Fibroblast of lung (primary cell): Measurements from ENCODE around the gene SEC14L2.

Source experiments
- EZH2 ChIP-seq: IDR thresholded peaks from 2 replicates; pipeline ENCODE4 v1.5.1; 2012; ENCODE audit warnings: low read length, control low read depth, mild to moderate bottlenecking; ENCODE audit errors: missing control alignments
- TF ChIP-seq, protein P1 (sequence below), 2 donors: IDR thresholded peaks in 1 of 2; conservative IDR thresholded peaks in 1 of 2; 1 replicate in 1 of 2; 2 replicates in 1 of 2; pipeline ENCODE4 v1.5.1; 2011 to 2012; ENCODE audit warnings: low read length in 2 of 2, control low read depth in 1 of 2, inconsistent platforms in 1 of 2, low read depth in 1 of 2, mild to moderate bottlenecking in 1 of 2

DNA sequence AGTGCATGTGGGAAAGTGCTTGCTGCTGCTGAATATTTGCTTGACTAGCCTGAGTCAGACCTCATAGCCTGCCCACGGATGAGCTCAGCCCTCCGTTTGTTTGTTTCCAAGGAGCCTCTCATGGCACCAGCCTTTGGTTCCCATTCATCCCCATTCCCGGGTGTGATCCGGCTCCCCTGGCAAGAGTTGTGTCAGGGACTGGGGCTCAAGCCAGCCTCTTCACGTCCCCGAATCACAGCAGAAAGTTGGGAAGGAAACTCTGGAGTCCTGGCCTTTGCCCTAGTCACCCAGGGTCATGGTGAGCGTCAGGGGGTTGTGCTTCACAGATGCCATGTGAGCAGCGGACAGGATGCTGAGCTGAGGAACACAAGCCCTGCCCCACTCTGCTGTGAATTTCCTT is 61.2 kb downstream of the SEC14L2 start:
- TF ChIP-seq, protein P1, sequence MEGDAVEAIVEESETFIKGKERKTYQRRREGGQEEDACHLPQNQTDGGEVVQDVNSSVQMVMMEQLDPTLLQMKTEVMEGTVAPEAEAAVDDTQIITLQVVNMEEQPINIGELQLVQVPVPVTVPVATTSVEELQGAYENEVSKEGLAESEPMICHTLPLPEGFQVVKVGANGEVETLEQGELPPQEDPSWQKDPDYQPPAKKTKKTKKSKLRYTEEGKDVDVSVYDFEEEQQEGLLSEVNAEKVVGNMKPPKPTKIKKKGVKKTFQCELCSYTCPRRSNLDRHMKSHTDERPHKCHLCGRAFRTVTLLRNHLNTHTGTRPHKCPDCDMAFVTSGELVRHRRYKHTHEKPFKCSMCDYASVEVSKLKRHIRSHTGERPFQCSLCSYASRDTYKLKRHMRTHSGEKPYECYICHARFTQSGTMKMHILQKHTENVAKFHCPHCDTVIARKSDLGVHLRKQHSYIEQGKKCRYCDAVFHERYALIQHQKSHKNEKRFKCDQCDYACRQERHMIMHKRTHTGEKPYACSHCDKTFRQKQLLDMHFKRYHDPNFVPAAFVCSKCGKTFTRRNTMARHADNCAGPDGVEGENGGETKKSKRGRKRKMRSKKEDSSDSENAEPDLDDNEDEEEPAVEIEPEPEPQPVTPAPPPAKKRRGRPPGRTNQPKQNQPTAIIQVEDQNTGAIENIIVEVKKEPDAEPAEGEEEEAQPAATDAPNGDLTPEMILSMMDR (conservative IDR thresholded peaks at IDR 0.05 in 1 of 2, IDR thresholded peaks at IDR 0.05 in 1 of 2; ENCODE audit: low read depth in 1 of 2, low read length in 2 of 2): no peak
- TF ChIP-seq EZH2: no peak
